PC-3 (cell line): ENCODE results near the gene MLYCD.

ENCODE experiments used
- CTCF ChIP-seq: fragments of 300-600 bp; sonication (generic); conservative IDR thresholded peaks from 2 replicates; pipeline ENCODE4 v1.5.1; 2017; ENCODE audit warnings: antibody characterized with exemption, low read depth, mild to moderate bottlenecking, low read length
- EZH2 ChIP-seq: fragments of 300-600 bp; sonication (generic); IDR thresholded peaks from one replicate; pipeline ENCODE4 v1.6.1; 2017; ENCODE audit warnings: antibody characterized with exemption, mild to moderate bottlenecking, low read length; ENCODE audit not compliant: unreplicated experiment

DNA sequence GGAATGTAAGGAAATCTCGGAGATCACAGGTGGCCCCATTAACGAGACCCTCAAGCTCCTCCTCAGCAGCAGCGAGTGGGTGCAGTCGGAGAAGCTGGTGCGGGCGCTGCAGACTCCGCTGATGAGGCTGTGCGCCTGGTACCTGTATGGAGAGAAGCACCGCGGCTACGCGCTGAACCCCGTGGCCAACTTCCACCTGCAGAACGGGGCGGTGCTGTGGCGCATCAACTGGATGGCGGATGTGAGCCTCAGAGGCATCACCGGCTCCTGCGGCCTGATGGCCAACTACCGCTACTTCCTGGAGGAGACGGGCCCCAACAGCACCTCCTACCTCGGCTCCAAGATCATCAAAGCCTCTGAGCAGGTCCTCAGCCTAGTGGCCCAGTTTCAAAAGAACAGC, 16.2 kb downstream of the MLYCD start:
- no peak for TF ChIP-seq CTCF
- no peak for TF ChIP-seq EZH2
